H1 (cell line): ENCODE measurements around the gene RCSD1. TPM values are rescaled to one million over a fixed set of nuclear protein-coding genes. Genes with fewer than 3 reads are reported as not detected.

Experiments
- CTCF ChIA-PET: fragments of 300-600 bp; sonication (Branson Sonifier 250); formaldehyde crosslinking; loops from one replicate; lab custom pipeline; 2021; ENCODE audit not compliant: partially characterized antibody; lab: Charles Lee
- POLR2A ChIA-PET: fragments of 300-600 bp; sonication (Branson Sonifier 250); formaldehyde crosslinking; loops from one replicate; lab custom pipeline; 2021; ENCODE audit warnings: inconsistent platforms; ENCODE audit not compliant: partially characterized antibody; lab: Charles Lee
- DNase-seq, 2 experiments: peaks; one replicate each; pipeline versions ENCODE4 v3.0.0 to v3.0.0-alpha.2; 2010 to 2022; ENCODE audit warnings: low spot score in 2 of 2, low read depth in 1 of 2, mixed read lengths in 1 of 2
- FAIRE-seq: peaks from 2 replicates; lab custom pipeline; 2011; peaks lifted over from hg19 to GRCh38; lab: Jason Lieb, UNC
- H2AFZ ChIP-seq: 2 replicates; pipeline ENCODE4 v1.8.1; 2012; ENCODE audit warnings: low read length, inconsistent platforms
- H2AK5ac ChIP-seq: 2 replicates; pipeline ENCODE4 v1.6.1; 2013; ENCODE audit warnings: low read depth, low read length
- H2BK120ac ChIP-seq: replicated peaks from 2 replicates; pipeline ENCODE3; 2013; ENCODE audit warnings: low read depth, low read length, inconsistent platforms
- H2BK12ac ChIP-seq: 2 replicates; pipeline ENCODE4 v1.6.1; 2013; ENCODE audit warnings: low read depth, low read length
- H2BK15ac ChIP-seq: 2 replicates; pipeline ENCODE4 v1.6.1; 2013; ENCODE audit warnings: low read length
- H2BK20ac ChIP-seq: 2 replicates; pipeline ENCODE4 v1.6.1; 2013; ENCODE audit warnings: low read length
- H2BK5ac ChIP-seq: 2 replicates; pipeline ENCODE4 v1.6.1; 2013; ENCODE audit warnings: low read depth, low read length
- H3K14ac ChIP-seq: 2 replicates; pipeline ENCODE4 v1.6.1; 2013; ENCODE audit warnings: inconsistent platforms; ENCODE audit not compliant: insufficient read length
- H3K18ac ChIP-seq: 2 replicates; pipeline ENCODE4 v1.6.1; 2013; ENCODE audit warnings: low read length; ENCODE audit errors: extremely low read depth
- H3K23ac ChIP-seq: 2 replicates; pipeline ENCODE4 v1.6.1; 2013; ENCODE audit warnings: inconsistent platforms; ENCODE audit not compliant: insufficient read length
- H3K23me2 ChIP-seq: 2 replicates; pipeline ENCODE4 v1.6.1; 2013; ENCODE audit warnings: low read depth, low read length
- H3K27ac ChIP-seq: 2 replicates; pipeline ENCODE4 v1.6.1; 2011; ENCODE audit warnings: low read depth, low read length, inconsistent platforms
- H3K27me3 ChIP-seq, 4 experiments: replicated peaks in 1 of 4; 1 replicate in 1 of 4; 2 replicates in 3 of 4; pipeline versions ENCODE4 v1.6.1 to v1.8.1; 2011 to 2013; ENCODE audit warnings: low read length in 3 of 4, mild to moderate bottlenecking in 3 of 4, inconsistent platforms in 2 of 4, mixed read lengths in 2 of 4, moderate library complexity in 1 of 4; ENCODE audit not compliant: control insufficient read depth in 3 of 4, insufficient read depth in 3 of 4; ENCODE audit errors: extremely low read depth in 1 of 4
- H3K36me3 ChIP-seq, 4 experiments: 2 replicates each; pipeline versions ENCODE4 v1.6.1 to v1.8.1; 2011 to 2013; ENCODE audit warnings: mild to moderate bottlenecking in 4 of 4, low read length in 3 of 4, moderate library complexity in 2 of 4, control low read depth in 1 of 4, inconsistent platforms in 1 of 4; ENCODE audit not compliant: insufficient read depth in 4 of 4, control insufficient read depth in 2 of 4
- H3K4ac ChIP-seq: replicated peaks from 2 replicates; pipeline ENCODE3; 2013; ENCODE audit warnings: low read length, low read depth, mixed read lengths, inconsistent platforms; ENCODE audit not compliant: insufficient read length
- H3K4me1 ChIP-seq, 4 experiments: replicated peaks in 1 of 4; 1 replicate in 1 of 4; 2 replicates in 3 of 4; pipeline versions ENCODE4 v1.6.1 to v1.8.1; 2011 to 2013; ENCODE audit warnings: low read length in 3 of 4, inconsistent platforms in 2 of 4, mixed read lengths in 1 of 4; ENCODE audit not compliant: insufficient read depth in 4 of 4, control insufficient read depth in 3 of 4
- H3K4me2 ChIP-seq, 2 experiments: 2 replicates each; pipeline versions ENCODE4 v1.6.1 to v1.8.1; 2011 to 2013; ENCODE audit warnings: low read depth in 2 of 2, low read length in 2 of 2, control low read depth in 1 of 2, inconsistent platforms in 1 of 2, mild to moderate bottlenecking in 1 of 2; ENCODE audit not compliant: insufficient read depth in 1 of 2
- H3K4me3 ChIP-seq, 4 experiments: fragments of 200-600, 300-600 bp in 1 of 4; sonication (generic), shearing (Covaris generic), sonication (Bioruptor Twin) in 1 of 4; 2 replicates each; pipeline versions ENCODE4 v1.5.1 to v1.8.1; 2011 to 2016; ENCODE audit warnings: low read length in 4 of 4, low read depth in 3 of 4, control low read depth in 2 of 4, inconsistent platforms in 2 of 4, mild to moderate bottlenecking in 2 of 4, mixed read lengths in 1 of 4, moderate library complexity in 1 of 4; ENCODE audit not compliant: insufficient read depth in 2 of 4; ENCODE audit errors: extremely low read depth in 1 of 4
- H3K56ac ChIP-seq: replicated peaks from 2 replicates; pipeline ENCODE3; 2013; ENCODE audit warnings: low read depth, mild to moderate bottlenecking, mixed read lengths, low read length, inconsistent platforms; ENCODE audit not compliant: insufficient read length
- H3K79me1 ChIP-seq: 2 replicates; pipeline ENCODE4 v1.6.1; 2013; ENCODE audit warnings: low read depth, low read length, control low read depth
- H3K79me2 ChIP-seq, 2 experiments: 2 replicates each; pipeline versions ENCODE4 v1.6.1 to v1.8.1; 2012 to 2013; ENCODE audit warnings: low read length in 2 of 2, mild to moderate bottlenecking in 2 of 2, inconsistent platforms in 1 of 2; ENCODE audit not compliant: insufficient read depth in 2 of 2, control insufficient read depth in 1 of 2
- H3K9ac ChIP-seq, 4 experiments: replicated peaks in 1 of 4; 1 replicate in 1 of 4; 2 replicates in 3 of 4; pipeline versions ENCODE4 v1.6.1 to v1.8.1; 2011 to 2013; ENCODE audit warnings: low read depth in 3 of 4, low read length in 3 of 4, control low read depth in 2 of 4, mild to moderate bottlenecking in 2 of 4, moderate library complexity in 2 of 4, inconsistent platforms in 1 of 4; ENCODE audit errors: extremely low read depth in 1 of 4
- H3K9me3 ChIP-seq, 2 experiments: 2 replicates each; pipeline versions ENCODE4 v1.6.1 to v1.8.1; 2012 to 2013; ENCODE audit warnings: mild to moderate bottlenecking in 2 of 2, moderate library complexity in 2 of 2, control low read depth in 1 of 2, inconsistent platforms in 1 of 2, low read depth in 1 of 2, low read length in 1 of 2, mixed read lengths in 1 of 2; ENCODE audit not compliant: insufficient read depth in 2 of 2
- H4K20me1 ChIP-seq, 2 experiments: replicated peaks in 1 of 2; 2 replicates each; pipeline versions ENCODE3 to v1.8.1; 2011 to 2013; ENCODE audit warnings: inconsistent platforms in 2 of 2, low read length in 2 of 2, mild to moderate bottlenecking in 1 of 2; ENCODE audit not compliant: insufficient read depth in 2 of 2, control insufficient read depth in 1 of 2
- H4K5ac ChIP-seq: 2 replicates; pipeline ENCODE4 v1.6.1; 2013; ENCODE audit warnings: low read length, low read depth, mixed read lengths, inconsistent platforms; ENCODE audit not compliant: insufficient read length
- H4K8ac ChIP-seq: 2 replicates; pipeline ENCODE4 v1.8.0; 2013; ENCODE audit warnings: mild to moderate bottlenecking, moderate library complexity, low read length, inconsistent platforms; ENCODE audit not compliant: insufficient read depth; ENCODE audit errors: extremely low read depth
- H4K91ac ChIP-seq: replicated peaks from 2 replicates; pipeline ENCODE3; 2013; ENCODE audit warnings: low read length, mixed read lengths, inconsistent platforms; ENCODE audit not compliant: insufficient read length
- ATF2 ChIP-seq: IDR thresholded peaks from 2 replicates; pipeline ENCODE4 v1.6.1; 2012; ENCODE audit warnings: low read length, inconsistent platforms
- CBX8 ChIP-seq: fragments of 300-800, 300-1000 bp; sonication (generic); IDR thresholded peaks from 2 replicates; pipeline ENCODE4 v1.7.1; 2016; ENCODE audit warnings: low read depth, low read length, borderline replicate concordance
- KDM1A ChIP-seq: fragments of 200-600, 300-600 bp; sonication (generic); IDR thresholded peaks from 2 replicates; pipeline ENCODE4 v1.7.1; 2016; ENCODE audit warnings: mild to moderate bottlenecking, low read length, borderline replicate concordance
- KDM5A ChIP-seq: fragments of 200-600 bp; IDR thresholded peaks from 2 replicates; pipeline ENCODE4 v1.7.1; 2012; ENCODE audit warnings: mild to moderate bottlenecking, low read length, inconsistent platforms, mixed read lengths
- RFX5 ChIP-seq: IDR thresholded peaks from 2 replicates; pipeline ENCODE4 v1.6.1; 2011; ENCODE audit warnings: low read depth, low read length, improper control_type of control experiment, borderline replicate concordance
- SP1 ChIP-seq: IDR thresholded peaks from 2 replicates; pipeline ENCODE4 v1.6.1; 2011; ENCODE audit warnings: low read depth, low read length
- SP2 ChIP-seq: IDR thresholded peaks from 2 replicates; pipeline ENCODE4 v1.6.1; 2012; ENCODE audit warnings: mild to moderate bottlenecking, low read length, inconsistent platforms
- SP4 ChIP-seq: IDR thresholded peaks from 2 replicates; pipeline ENCODE4 v1.6.1; 2012; ENCODE audit warnings: low read length, inconsistent platforms
- SRF ChIP-seq: IDR thresholded peaks from 2 replicates; pipeline ENCODE4 v1.6.1; 2011; ENCODE audit warnings: mild to moderate bottlenecking, low read depth, low read length, moderate library complexity
- SUZ12 ChIP-seq: fragments of 200-600 bp; sonication (generic); IDR thresholded peaks from 2 replicates; pipeline ENCODE4 v1.6.1; 2012; ENCODE audit warnings: mild to moderate bottlenecking, inconsistent platforms, low read length, moderate library complexity, mixed read lengths
- YY1 ChIP-seq: IDR thresholded peaks from 2 replicates; pipeline ENCODE4 v1.6.1; 2011; ENCODE audit warnings: low read depth, mild to moderate bottlenecking, low read length
- ZNF274 ChIP-seq: IDR thresholded peaks from 2 replicates; pipeline ENCODE4 v1.7.0; 2012; ENCODE audit warnings: low read length, borderline replicate concordance; ENCODE audit errors: extremely low read depth
- WGBS, 2 experiments: shearing (Covaris generic) in 1 of 2; methylation state at CpG; one replicate each; pipeline versions ENCODE4 v1.1.6 to v1.1.7; 2013 to 2015; ENCODE audit warnings: low lambda C conversion rate in 2 of 2, mixed read lengths in 2 of 2, inconsistent platforms in 1 of 2, low coverage in 1 of 2, missing lambda C conversion rate in 1 of 2; ENCODE audit not compliant: insufficient replicate concordance in 2 of 2, insufficient coverage in 1 of 2, insufficient read length in 1 of 2; ENCODE audit errors: extremely low coverage in 1 of 2, missing lambda C conversion rate in 1 of 2; 5-methylcytosine and 5-hydroxymethylcytosine counted together
- polyA plus RNA-seq, 7 experiments: library from polyadenylated mRNA; depleted of rRNA in 3 of 7; stranded (reverse) in 5 of 7; unstranded in 2 of 7; fragments of >200 nt in 5 of 7; fragments of 200-250 nt in 2 of 7; gene quantifications; 1 replicate in 5 of 7; 2 replicates in 1 of 7; 4 replicates in 1 of 7; pipeline versions ENCODE4 v1.2.1 to v1.2.3, GENCODE V29; 2011 to 2013; ENCODE audit warnings: missing spikeins in 2 of 7, mixed read lengths in 2 of 7
- total RNA-seq: library from RNA; stranded (reverse); fragmentation: NEBNext Ultra II Directional; extraction: Animal tissue kit (Norgen Biotek cat#: 25700); gene quantifications from 2 replicates; pipeline ENCODE4 v1.2.1, GENCODE V29; 2021

RCSD1 gene
- total and polyA plus RNA-seq, 2 of the 8 experiments (the other 6 are each of a cell fraction or from before 2014, with no cell fraction given), result 0.47 to 0.69 TPM

DNA sequence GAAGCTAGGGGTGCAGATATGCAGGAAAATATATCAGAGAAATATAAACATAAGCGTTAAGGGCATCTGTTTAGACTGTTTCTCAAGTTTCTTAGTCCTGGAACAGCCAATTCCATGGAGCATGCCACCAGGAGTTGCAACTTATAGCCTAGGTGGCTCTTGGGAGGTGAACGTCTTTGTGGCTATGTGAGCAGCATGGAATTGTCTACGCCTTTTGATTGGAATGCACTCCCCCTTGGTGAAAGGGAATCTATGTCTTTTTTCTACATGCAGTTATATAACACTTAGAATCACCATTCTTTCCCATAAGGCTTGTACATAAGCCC lies 12.4 kb downstream of the RCSD1 start:
- ChIA-PET POLR2A (no interaction called here), CTCF (interaction anchor here (0.6 to 1.2 kb wide), 3 partner anchors 28 to 86 kb away, joined by 3 read pairs; no protein-coding TSS in a partner anchor)

More for the DNA sequence above, 12.4 kb downstream of the RCSD1 start:
- Histone ChIP-seq H3K79me2 (no peaks in the 10 kb centered on the region), H4K8ac (no peak overlapping the region), H2BK120ac (no peak overlapping the region)
- DNase-seq, result no peak
- TF ChIP-seq ATF2, result no peak
- TF ChIP-seq CBX8, result no peak
- no peak for TF ChIP-seq SRF
- TF ChIP-seq SP4, result no peak
- TF ChIP-seq ZNF274, result no peak
- TF ChIP-seq KDM5A, result no peak
- TF ChIP-seq RFX5, result no peak
- TF ChIP-seq SUZ12, result no peak
- no peak for TF ChIP-seq YY1
- no peak for TF ChIP-seq SP1
- no peak for TF ChIP-seq KDM1A
- TF ChIP-seq SP2, result no peak
- TF ChIP-seq, all 59 proteins: peak for 0
- WGBS, 2 experiments, result 81% methylated on average over 3 of the region's 3 CpGs; no CpG with 5 or more reads in 1 of the 2 experiments
- H3K4ac ChIP-seq, result no peak overlapping the region
- no peaks in the 10 kb centered on the region for H3K79me1 ChIP-seq
- H2AFZ ChIP-seq, result no peak overlapping the region
- H3K4me3 ChIP-seq, result no peak overlapping the region
- H3K9me3 ChIP-seq, result no peaks in the 10 kb centered on the region
- H4K20me1 ChIP-seq, result no peaks in the 10 kb centered on the region
- no peak overlapping the region for H2BK15ac ChIP-seq
- H4K5ac ChIP-seq, result no peak overlapping the region
- no peak overlapping the region for H3K18ac ChIP-seq
- H3K9ac ChIP-seq, result no peak overlapping the region
- H3K36me3 ChIP-seq, result no peaks in the 10 kb centered on the region
- H2BK20ac ChIP-seq, result no peak overlapping the region
- no peak for FAIRE-seq
- no peak overlapping the region for H3K4me2 ChIP-seq
- no peak overlapping the region for H2AK5ac ChIP-seq
- no peak overlapping the region for H4K91ac ChIP-seq
- H3K27ac ChIP-seq, result no peak overlapping the region
- H3K23ac ChIP-seq, result no peak overlapping the region
- H3K14ac ChIP-seq, result no peak overlapping the region
- no peaks in the 10 kb centered on the region for H3K4me1 ChIP-seq
- H3K27me3 ChIP-seq, result no peaks in the 10 kb centered on the region
- no peak overlapping the region for H2BK5ac ChIP-seq
- no peak overlapping the region for H3K56ac ChIP-seq
- H2BK12ac ChIP-seq, result no peak overlapping the region
- no peaks in the 10 kb centered on the region for H3K23me2 ChIP-seq
